Neural crest cell (in vitro differentiated cells): ENCODE measurements around the gene DOLPP1. TPM values are rescaled to one million over a fixed set of nuclear protein-coding genes. Genes with fewer than 3 reads are reported as not detected.

Experiments used
- DNase-seq: peaks from one replicate; pipeline ENCODE4 v3.0.0; 2021; ENCODE audit warnings: low read depth, mixed read lengths, low spot score
- H3K27ac Mint-ChIP-seq: one replicate; pipeline ENCODE4 v1.8.0; 2021; ENCODE audit warnings: mild to moderate bottlenecking, mixed read lengths; ENCODE audit not compliant: unreplicated experiment
- H3K27me3 Mint-ChIP-seq: 2 replicates; pipeline ENCODE4 v1.8.0; 2021; ENCODE audit warnings: low read depth, mild to moderate bottlenecking, mixed read lengths
- H3K36me3 Mint-ChIP-seq: 2 replicates; pipeline ENCODE4 v1.8.0; 2021; ENCODE audit warnings: low read depth, mild to moderate bottlenecking, mixed read lengths
- H3K4me1 Mint-ChIP-seq: 2 replicates; pipeline ENCODE4 v1.8.0; 2021; ENCODE audit warnings: mixed read lengths
- H3K4me3 Mint-ChIP-seq: one replicate; pipeline ENCODE4 v1.8.0; 2021; ENCODE audit warnings: mild to moderate bottlenecking, mixed read lengths
- H3K9me3 Mint-ChIP-seq: 2 replicates; pipeline ENCODE4 v1.8.0; 2021; ENCODE audit warnings: mixed read lengths
- CTCF ChIP-seq: fragments of 200-600 bp; sonication (generic); conservative IDR thresholded peaks from 2 replicates; pipeline ENCODE4 v1.5.0; 2021; ENCODE audit warnings: antibody characterized with exemption, mild to moderate bottlenecking
- total RNA-seq: library from RNA; stranded (reverse); gene quantifications from 2 replicates; pipeline ENCODE4 v1.2.1, GENCODE V29; 2021

DOLPP1 gene
- total RNA-seq, 1 donor from 2014 or later, result 43.1 TPM

DNA sequence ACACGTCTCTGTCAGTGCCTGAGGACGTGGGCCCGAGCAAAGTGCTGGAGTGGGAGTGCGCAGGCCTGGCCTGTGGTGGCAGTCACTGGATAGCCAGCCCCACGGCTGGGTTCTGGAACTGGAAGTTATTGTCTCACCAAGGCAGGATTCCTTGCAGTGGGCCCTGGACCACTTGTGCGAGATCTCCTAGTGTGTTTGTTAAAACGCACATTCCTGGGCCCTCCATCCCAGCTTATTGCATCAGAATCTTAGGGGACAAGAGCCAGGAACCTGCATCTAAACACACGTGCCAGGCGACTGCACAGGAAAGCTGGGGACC is 57.2 kb downstream of the DOLPP1 start:
- H3K4me1 Mint-ChIP-seq, result peaks cover 59% of the 10 kb centered on the region
- no peaks in the 10 kb centered on the region for H3K9me3 Mint-ChIP-seq
- peaks cover 4% of the 10 kb centered on the region for H3K27me3 Mint-ChIP-seq
- no peak for TF ChIP-seq CTCF
- no peak for DNase-seq
- H3K36me3 Mint-ChIP-seq, result no peaks in the 10 kb centered on the region
- peak overlapping the region; percentile 12 for H3K27ac Mint-ChIP-seq
- H3K4me3 Mint-ChIP-seq, result no peak overlapping the region

DNA sequence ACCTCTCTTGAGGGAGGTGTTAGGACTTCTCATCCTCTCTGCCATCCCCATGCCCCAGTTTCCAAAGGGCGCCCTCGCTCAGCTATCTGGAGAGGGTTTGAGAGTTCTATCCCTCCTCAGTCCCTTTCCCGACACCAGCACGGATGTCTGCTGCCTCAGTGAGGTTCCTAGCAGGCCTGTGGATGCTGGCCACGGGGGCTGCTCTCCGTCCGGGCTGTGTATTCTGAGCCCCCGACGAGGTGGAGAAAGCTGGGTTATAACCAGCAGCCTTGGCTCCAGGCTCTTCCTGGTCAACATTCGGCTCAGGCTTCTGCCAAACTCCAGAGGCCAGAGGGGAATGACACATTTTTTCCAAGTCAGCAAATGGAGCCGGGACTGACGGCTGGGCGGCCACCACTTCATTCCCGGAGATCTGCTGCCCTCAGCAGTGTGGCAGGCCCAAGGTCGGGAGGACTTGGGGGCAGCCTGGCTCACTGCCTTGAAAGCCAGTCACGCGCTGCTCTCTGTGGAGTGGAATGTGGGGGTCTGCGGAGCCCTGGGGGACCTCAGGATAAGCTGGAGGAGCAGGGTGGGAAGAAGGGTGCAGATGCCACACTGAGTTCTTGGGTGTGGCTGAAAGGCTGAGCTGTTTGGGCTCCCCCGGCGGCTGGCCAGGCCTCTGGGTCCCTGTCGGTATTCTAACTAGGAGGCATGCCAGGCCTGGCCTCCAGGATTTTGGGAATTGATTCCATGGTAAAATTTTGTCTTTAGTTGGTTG is 57.7 kb downstream of the DOLPP1 start:
- Mint-ChIP-seq H3K4me3 (peak overlapping the region; percentile 73), H3K27me3 (peaks cover 4% of the 10 kb centered on the region), H3K27ac (no peak overlapping the region)

GRCh38 chr9:129139233-129139992 is 58.5 kb downstream of the DOLPP1 start:
- peak; percentile 87 for DNase-seq
- Mint-ChIP-seq H3K36me3 (peaks cover 5% of the 10 kb centered on the region), H3K9me3 (no peaks in the 10 kb centered on the region), H3K4me3 (peak overlapping the region; percentile 73), H3K4me1 (peaks cover 65% of the 10 kb centered on the region), H3K27me3 (peaks cover 4% of the 10 kb centered on the region), H3K27ac (peak overlapping the region; percentile 99)
- TF ChIP-seq CTCF, result peak; percentile 97

More for the DNA sequence above, 57.7 kb downstream of the DOLPP1 start:
- no peak for TF ChIP-seq CTCF
- H3K9me3 Mint-ChIP-seq, result no peaks in the 10 kb centered on the region
- H3K4me1 Mint-ChIP-seq, result peaks cover 61% of the 10 kb centered on the region
- peaks cover under 1% of the 10 kb centered on the region for H3K36me3 Mint-ChIP-seq
- no peak for DNase-seq

GRCh38 chr9:129139993-129140396 is 59.1 kb downstream of the DOLPP1 start:
- Mint-ChIP-seq H3K36me3 (peaks cover 5% of the 10 kb centered on the region), H3K27ac (peak overlapping the region; percentile 99), H3K4me1 (peaks cover 65% of the 10 kb centered on the region), H3K9me3 (no peaks in the 10 kb centered on the region), H3K27me3 (peaks cover 4% of the 10 kb centered on the region), H3K4me3 (peak overlapping the region; percentile 73)
- no peak for TF ChIP-seq CTCF
- peak; percentile 57 for DNase-seq

Other genes with a start within 250 kb of the DOLPP1 start
- 17.7 and 17.9 TPM in 2 replicates for gene KYAT1, start 199.2 kb upstream of the DOLPP1 start, total RNA-seq
- gene LRRC8A, start 199.0 kb upstream of the DOLPP1 start, total RNA-seq, result 48.5 and 49.7 TPM in 2 replicates
- gene PHYHD1, start 160.1 kb upstream of the DOLPP1 start, total RNA-seq, result 3.9 and 5.0 TPM in 2 replicates
- 20.7 and 21.1 TPM in 2 replicates for gene DOLK, start 133.5 kb upstream of the DOLPP1 start, total RNA-seq
- gene NUP188, start 133.4 kb upstream of the DOLPP1 start, total RNA-seq, result 128 TPM in 2 replicates
- 71.7 and 76.1 TPM in 2 replicates for gene SH3GLB2, start 52.8 kb upstream of the DOLPP1 start, total RNA-seq
- gene MIGA2, start 44.5 kb upstream of the DOLPP1 start, total RNA-seq, result 34.4 and 38.3 TPM in 2 replicates
- 24.9 and 26.0 TPM in 2 replicates for gene CRAT, start 29.7 kb downstream of the DOLPP1 start, total RNA-seq
- gene PTPA, start 30.3 kb downstream of the DOLPP1 start, total RNA-seq, result 136 and 144 TPM in 2 replicates
- gene IER5L, start 97.2 kb downstream of the DOLPP1 start, total RNA-seq, result 19.1 and 19.9 TPM in 2 replicates